Mononuclear cell (primary cell): Measurements from ENCODE around the gene IL17RB. TPM values are rescaled to one million over a fixed set of nuclear protein-coding genes. Genes with fewer than 3 reads are reported as not detected.

Source experiments
- H3K27me3 ChIP-seq: 2 replicates; pipeline ENCODE4 v1.6.0; 2011; ENCODE audit warnings: low read length, control low read depth; ENCODE audit not compliant: insufficient read depth
- H3K4me1 ChIP-seq: 2 replicates; pipeline ENCODE4 v1.5.1; 2011; ENCODE audit warnings: mild to moderate bottlenecking, low read length, control low read depth; ENCODE audit not compliant: insufficient read depth
- H3K4me3 ChIP-seq: 2 replicates; pipeline ENCODE4 v1.5.1; 2011; ENCODE audit warnings: mild to moderate bottlenecking, low read length, moderate library complexity
- H3K9me3 ChIP-seq: 2 replicates; pipeline ENCODE4 v1.5.1; 2011; ENCODE audit warnings: low read depth, mild to moderate bottlenecking, control low read depth, low read length
- total RNA-seq: library from RNA; depleted of rRNA; stranded (reverse); fragments of >200 nt; gene quantifications from one replicate; pipeline ENCODE4 v1.2.3, GENCODE V29; 2012

IL17RB gene
- total RNA-seq, result 0.10 TPM

DNA sequence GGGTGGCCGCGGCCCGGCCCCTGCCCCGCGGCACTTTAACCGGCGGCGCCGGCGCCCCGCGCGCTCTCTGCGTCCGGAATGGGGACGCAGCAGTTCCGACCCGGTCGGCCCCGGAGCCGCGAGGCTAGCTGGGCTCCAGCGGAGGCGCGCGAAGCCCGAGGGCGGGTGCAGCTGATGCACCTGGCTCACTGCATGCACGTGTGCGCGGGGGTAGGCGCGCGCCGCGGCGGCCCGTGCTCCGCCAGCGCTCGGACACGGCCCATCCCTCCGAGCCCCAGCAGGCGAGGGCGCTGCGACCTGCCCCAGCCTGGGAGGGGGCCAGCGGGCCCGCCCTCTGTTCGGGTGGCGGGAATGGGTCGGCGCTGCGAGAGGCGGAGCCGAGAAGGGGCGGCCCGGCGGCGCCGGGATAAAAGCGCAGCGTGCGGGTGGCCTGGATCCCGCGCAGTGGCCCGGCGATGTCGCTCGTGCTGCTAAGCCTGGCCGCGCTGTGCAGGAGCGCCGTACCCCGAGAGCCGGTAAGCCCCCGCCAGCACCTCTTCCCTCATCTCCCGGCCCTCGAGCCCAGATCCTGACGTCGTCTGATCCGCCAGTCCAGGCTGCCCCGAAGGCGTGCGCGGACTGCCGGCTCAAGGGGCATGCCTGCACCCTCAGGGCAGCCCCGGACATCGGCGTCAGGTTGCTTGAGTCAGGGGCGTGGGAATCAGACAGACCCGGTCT is at the start of gene IL17RB, which contains the start of gene CHDH:
IL17RB (plus strand) TSS at position 435 of the 717 bp plus-strand sequence; CDS start at position 456, 21 bp downstream.
CHDH (minus strand) TSS at position 286 of the 717 bp plus-strand sequence. CDS start 22,411 bp downstream, outside the sequence.
- Histone ChIP-seq H3K4me3 (peak within 1 kb of the TSS; percentile 34), H3K27me3 (peaks cover 44% of the 10 kb centered on the region), H3K4me1 (peaks cover 11% of the 10 kb centered on the region), H3K9me3 (no peaks in the 10 kb centered on the region)

DNA sequence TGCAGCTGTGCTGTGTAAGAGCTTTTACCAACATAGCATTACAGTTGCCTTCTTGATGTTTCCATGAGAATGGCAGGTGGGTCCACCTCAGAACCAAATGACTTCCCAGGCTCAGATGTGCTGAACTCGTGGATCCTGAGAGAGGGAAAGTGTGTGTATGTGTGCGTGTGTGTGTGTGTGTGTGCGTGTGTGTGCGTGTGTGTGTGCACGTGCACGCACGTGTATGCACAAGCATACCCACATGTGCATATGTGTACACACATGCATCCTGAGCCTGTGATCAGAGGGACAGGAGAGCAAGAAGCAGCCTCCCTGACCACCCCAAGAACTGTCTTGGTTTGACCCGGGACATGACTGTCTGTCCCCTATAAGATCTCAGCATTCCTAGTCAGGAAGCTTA is 48.2 kb upstream of the IL17RB start:
- Histone ChIP-seq H3K4me1 (no peaks in the 10 kb centered on the region), H3K27me3 (peaks cover 3% of the 10 kb centered on the region), H3K9me3 (no peaks in the 10 kb centered on the region)

GRCh38 chr3:53799338-53799865 is 47.0 kb upstream of the IL17RB start:
- no peak overlapping the region for H3K4me3 ChIP-seq
- H3K27me3 ChIP-seq, result peaks cover 3% of the 10 kb centered on the region
- H3K4me1 ChIP-seq, result no peaks in the 10 kb centered on the region
- no peaks in the 10 kb centered on the region for H3K9me3 ChIP-seq

More for the DNA sequence above, 48.2 kb upstream of the IL17RB start:
- no peak overlapping the region for H3K4me3 ChIP-seq

DNA sequence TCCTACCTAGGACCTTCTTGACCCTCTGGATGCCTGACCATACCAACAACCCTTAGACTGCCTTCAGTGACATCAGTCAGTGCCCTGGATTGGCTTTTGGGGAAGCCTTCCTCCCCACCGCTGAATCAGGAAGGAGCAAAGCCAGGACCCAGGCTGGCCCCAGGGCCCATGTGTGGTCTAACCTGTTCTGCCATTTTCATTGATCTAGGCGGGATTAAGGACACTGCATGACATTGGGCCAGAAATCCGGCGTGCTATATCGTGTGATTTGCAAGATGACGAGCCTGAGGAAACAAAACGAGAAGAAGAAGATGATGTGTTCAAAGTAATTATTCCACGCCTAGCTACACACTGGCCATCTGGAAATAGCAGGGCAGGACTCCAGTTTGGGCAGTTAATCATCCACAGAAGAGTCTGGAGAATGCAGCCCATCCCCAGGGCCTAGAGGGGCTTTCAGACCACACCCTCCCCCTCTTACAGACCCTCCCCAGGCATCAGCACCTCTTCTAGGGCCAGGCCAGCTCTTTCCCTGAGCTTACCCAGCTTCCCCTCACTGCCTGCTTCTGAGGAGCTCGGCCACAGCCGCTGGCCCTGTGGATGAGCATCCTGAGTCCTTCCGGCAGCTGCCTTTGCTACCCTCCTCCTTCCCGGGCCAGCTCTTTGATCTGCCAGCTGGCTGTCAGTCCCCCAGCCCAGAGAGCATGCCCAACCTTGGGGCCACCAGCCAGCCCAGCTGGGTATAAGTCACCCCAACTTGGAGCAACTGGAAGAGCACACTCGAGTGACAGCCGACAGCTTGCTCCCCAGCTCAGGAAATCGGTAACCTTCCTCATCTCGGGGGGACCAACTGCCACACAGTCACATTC is 46.1 kb upstream of the IL17RB start:
- H3K9me3 ChIP-seq, result no peaks in the 10 kb centered on the region
- no peaks in the 10 kb centered on the region for H3K4me1 ChIP-seq
- H3K27me3 ChIP-seq, result peaks cover 3% of the 10 kb centered on the region
- no peak overlapping the region for H3K4me3 ChIP-seq

GRCh38 chr3:53801319-53801718 is 45.0 kb upstream of the IL17RB start:
- Histone ChIP-seq H3K9me3 (no peaks in the 10 kb centered on the region), H3K27me3 (peaks cover 3% of the 10 kb centered on the region), H3K4me3 (no peak overlapping the region), H3K4me1 (no peaks in the 10 kb centered on the region)

DNA sequence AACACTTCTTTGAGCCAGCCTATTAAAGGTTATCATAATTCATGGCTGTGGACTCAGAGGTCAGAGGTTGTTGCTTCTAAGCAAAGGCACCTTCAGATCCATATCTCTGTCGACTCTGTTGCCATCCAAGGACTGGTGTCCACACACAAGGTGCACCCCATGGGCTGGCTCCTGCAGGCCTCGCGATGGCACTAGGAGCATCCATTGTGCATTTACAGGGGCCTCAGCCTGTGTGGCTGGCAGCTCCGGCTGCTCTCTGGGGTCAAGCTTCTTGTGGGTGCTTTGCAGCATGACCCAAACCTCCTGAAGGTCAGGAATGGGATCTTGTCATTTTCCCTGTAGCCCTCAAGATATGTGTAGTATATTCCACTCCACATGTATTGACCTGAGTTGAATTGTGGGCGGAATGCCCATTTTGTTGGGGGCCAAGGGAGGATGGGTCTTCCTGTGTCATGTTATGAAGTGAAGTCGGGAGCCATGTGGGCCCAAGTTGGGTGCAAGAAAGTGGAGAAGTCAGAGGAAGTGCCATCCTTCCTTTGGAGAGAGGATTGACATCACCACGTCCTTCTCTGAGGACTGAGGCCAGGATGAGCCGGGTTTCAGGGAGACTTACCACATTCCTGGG is 44.0 kb upstream of the IL17RB start:
- no peaks in the 10 kb centered on the region for H3K27me3 ChIP-seq
- no peak overlapping the region for H3K4me3 ChIP-seq
- no peaks in the 10 kb centered on the region for H3K4me1 ChIP-seq
- H3K9me3 ChIP-seq, result no peaks in the 10 kb centered on the region

DNA sequence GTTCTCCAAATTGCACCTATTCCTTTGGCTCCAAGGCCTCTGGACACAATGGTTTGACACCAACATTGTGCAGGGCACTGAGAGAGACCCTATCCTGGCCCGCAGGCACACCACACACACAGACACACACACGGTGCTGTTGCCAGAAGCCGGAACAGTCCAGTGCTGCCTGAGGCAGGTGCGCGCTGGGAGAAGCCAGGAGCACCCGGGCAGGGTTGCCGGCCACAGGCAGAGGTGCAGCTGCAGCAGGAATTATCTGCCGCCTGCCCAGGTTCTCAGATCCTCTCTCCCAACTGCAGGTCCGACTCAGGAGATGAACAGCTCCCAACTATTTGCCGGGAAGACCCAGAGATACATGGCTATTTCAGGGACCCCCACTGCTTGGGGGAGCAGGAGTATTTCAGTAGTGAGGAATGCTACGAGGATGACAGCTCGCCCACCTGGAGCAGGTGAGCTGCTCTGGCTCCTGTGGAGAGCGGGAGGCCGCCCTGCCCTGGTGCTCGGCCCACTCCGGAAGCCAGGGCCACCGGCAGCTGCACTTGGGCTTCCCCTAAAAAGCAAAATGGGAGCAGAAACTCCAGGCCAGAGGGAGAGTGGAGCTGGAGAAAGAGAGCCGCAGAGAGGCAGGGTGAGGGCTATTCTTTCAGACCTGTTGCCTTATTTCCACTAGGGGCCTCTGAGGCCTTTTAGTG is 43.1 kb upstream of the IL17RB start:
- no peaks in the 10 kb centered on the region for H3K27me3 ChIP-seq
- H3K9me3 ChIP-seq, result no peaks in the 10 kb centered on the region
- no peaks in the 10 kb centered on the region for H3K4me1 ChIP-seq
- no peak overlapping the region for H3K4me3 ChIP-seq

GRCh38 chr3:53803816-53804695 is 42.3 kb upstream of the IL17RB start:
- H3K4me1 ChIP-seq, result no peaks in the 10 kb centered on the region
- no peaks in the 10 kb centered on the region for H3K9me3 ChIP-seq
- H3K27me3 ChIP-seq, result no peaks in the 10 kb centered on the region
- H3K4me3 ChIP-seq, result no peak overlapping the region

GRCh38 chr3:53804697-53805462 is 41.5 kb upstream of the IL17RB start:
- Histone ChIP-seq H3K4me1 (no peaks in the 10 kb centered on the region), H3K27me3 (no peaks in the 10 kb centered on the region), H3K4me3 (no peak overlapping the region), H3K9me3 (no peaks in the 10 kb centered on the region)

- Histone ChIP-seq H3K4me1 (no peaks in the 10 kb centered on the region), H3K27me3 (no peaks in the 10 kb centered on the region), H3K4me3 (no peak overlapping the region), H3K9me3 (no peaks in the 10 kb centered on the region)
Observed at GRCh38 chr3:53805463-53806159, 40.8 kb upstream of the IL17RB start.

- no peaks in the 10 kb centered on the region for H3K27me3 ChIP-seq
- H3K4me3 ChIP-seq, result no peak overlapping the region
- no peaks in the 10 kb centered on the region for H3K9me3 ChIP-seq
- no peaks in the 10 kb centered on the region for H3K4me1 ChIP-seq
Observed at GRCh38 chr3:53806182-53807116, 39.9 kb upstream of the IL17RB start.
